22Rv1 (cell line): Measurements from ENCODE around the gene ENTPD8.

ENCODE experiments used
- ZFX ChIP-seq: fragments of 450-650 bp; IDR thresholded peaks from 2 replicates; pipeline ENCODE4 v1.6.1; 2017; ENCODE audit warnings: antibody characterized with exemption, borderline replicate concordance
- TF ChIP-seq, protein P1 (sequence below): fragments of 450-650 bp; IDR thresholded peaks from 2 replicates; pipeline ENCODE4 v1.5.1; 2017; ENCODE audit warnings: mild to moderate bottlenecking

DNA sequence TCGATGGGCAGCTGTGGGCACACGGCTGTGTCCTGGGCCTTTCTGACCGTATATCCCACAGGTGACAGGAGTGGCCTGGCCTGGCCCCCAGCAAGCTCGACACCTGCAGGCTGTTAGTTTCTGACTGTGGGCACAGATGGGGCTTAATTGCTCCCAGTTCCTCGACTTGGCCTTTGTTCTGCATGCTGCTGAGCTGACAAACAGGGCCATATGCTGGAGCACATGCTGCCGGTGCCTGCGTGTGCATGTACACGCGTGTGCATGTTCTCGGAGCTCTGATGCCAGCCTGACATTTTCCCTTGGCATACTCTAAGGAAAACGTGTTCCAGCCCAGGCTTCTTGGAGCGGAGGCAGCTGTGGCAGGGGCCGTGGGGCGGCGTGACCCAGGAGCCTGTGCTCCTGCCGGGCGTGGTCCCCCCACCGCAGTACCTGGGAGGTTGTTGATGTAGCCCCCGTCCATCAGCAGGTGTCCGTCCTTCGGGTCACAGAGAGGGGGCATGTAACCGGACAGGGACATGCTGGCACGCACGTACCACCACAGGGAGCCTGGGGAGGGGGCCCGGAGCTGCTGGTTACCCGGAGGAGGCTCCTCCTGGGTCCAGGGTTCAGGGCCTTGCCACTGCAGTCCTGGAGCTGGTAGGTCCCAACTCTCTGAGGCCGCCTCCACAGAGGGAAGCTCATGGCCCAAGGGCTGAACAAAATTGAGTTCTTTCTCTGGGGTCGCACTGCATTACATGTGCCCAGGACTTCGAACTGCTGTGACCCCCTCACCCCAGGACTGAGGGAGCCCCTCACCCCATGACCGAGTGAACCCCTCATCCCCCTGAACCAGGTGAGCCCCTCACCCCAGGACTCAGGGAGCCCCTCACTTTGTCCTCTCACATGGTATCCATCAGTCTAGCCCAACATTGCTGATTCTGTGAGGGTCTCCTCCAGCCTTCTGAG, 22.1 kb upstream of the ENTPD8 start:
- TF ChIP-seq, protein P1, sequence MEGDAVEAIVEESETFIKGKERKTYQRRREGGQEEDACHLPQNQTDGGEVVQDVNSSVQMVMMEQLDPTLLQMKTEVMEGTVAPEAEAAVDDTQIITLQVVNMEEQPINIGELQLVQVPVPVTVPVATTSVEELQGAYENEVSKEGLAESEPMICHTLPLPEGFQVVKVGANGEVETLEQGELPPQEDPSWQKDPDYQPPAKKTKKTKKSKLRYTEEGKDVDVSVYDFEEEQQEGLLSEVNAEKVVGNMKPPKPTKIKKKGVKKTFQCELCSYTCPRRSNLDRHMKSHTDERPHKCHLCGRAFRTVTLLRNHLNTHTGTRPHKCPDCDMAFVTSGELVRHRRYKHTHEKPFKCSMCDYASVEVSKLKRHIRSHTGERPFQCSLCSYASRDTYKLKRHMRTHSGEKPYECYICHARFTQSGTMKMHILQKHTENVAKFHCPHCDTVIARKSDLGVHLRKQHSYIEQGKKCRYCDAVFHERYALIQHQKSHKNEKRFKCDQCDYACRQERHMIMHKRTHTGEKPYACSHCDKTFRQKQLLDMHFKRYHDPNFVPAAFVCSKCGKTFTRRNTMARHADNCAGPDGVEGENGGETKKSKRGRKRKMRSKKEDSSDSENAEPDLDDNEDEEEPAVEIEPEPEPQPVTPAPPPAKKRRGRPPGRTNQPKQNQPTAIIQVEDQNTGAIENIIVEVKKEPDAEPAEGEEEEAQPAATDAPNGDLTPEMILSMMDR = no peak
- no peak for TF ChIP-seq ZFX
